GM19025 (cell line): ENCODE data around the gene CDH16.
"Not testable (repeated sequence)": the region's sequence is repeated elsewhere in the genome, so short reads cannot be mapped to it uniquely, and the experiment has no call there.

Source experiments
- ATAC-seq: cut with Tn5 transposase; IDR thresholded peaks from one replicate; pipeline ENCODE4 v1.9.1; 2021; ENCODE audit warnings: mild to moderate bottlenecking, low read depth, moderate library complexity; ENCODE audit not compliant: unreplicated experiment

CDH16 gene

GRCh38 chr16:66918803-66919568 is at the start of gene CDH16:
Gene CDH16 (minus strand): TSS chr16:66918885. CDS start chr16:66918065, 820 bp downstream.
- ATAC-seq: no peak

GRCh38 chr16:66964049-66964448 is 45.4 kb upstream of the CDH16 start:
- no peak for ATAC-seq

- ATAC-seq: no peak
Measured at GRCh38 chr16:66961914-66962313, 43.2 kb upstream of the CDH16 start.

- no peak for ATAC-seq
Measured at GRCh38 chr16:66961065-66961744, 42.5 kb upstream of the CDH16 start, which contains the start of gene CES3. Gene CES3 (plus strand): TSS chr16:66961266. CDS start chr16:66961308, 42 bp downstream.

GRCh38 chr16:66960270-66960669 is 41.6 kb upstream of the CDH16 start:
- ATAC-seq: no peak

GRCh38 chr16:66959704-66960161 is 41.0 kb upstream of the CDH16 start:
- ATAC-seq: no peak

- ATAC-seq: no peak
Measured at GRCh38 chr16:66958857-66959703, 40.4 kb upstream of the CDH16 start.

- ATAC-seq: not testable (repeated sequence)
Measured at GRCh38 chr16:66956154-66956457, 37.4 kb upstream of the CDH16 start.

- ATAC-seq: not testable (repeated sequence)
Measured at GRCh38 chr16:66955363-66956153, 36.9 kb upstream of the CDH16 start.

- no peak for ATAC-seq
Measured at GRCh38 chr16:66954097-66954659, 35.5 kb upstream of the CDH16 start.

GRCh38 chr16:66953462-66954096 is 34.9 kb upstream of the CDH16 start:
- no peak for ATAC-seq

GRCh38 chr16:66952430-66953110 is 33.9 kb upstream of the CDH16 start:
- ATAC-seq: no peak

- no peak for ATAC-seq
Measured at GRCh38 chr16:66950971-66951790, 32.5 kb upstream of the CDH16 start.

- no peak for ATAC-seq
Measured at GRCh38 chr16:66950437-66950836, 31.8 kb upstream of the CDH16 start.

GRCh38 chr16:66949472-66949871 is 30.8 kb upstream of the CDH16 start:
- ATAC-seq: no peak

- no peak for ATAC-seq
Measured at GRCh38 chr16:66948837-66949225, 30.1 kb upstream of the CDH16 start.

- ATAC-seq: no peak
Measured at GRCh38 chr16:66948134-66948836, 29.6 kb upstream of the CDH16 start.
